HG03378 (cell line): ENCODE data around the gene MAP3K4.

Experiments
- ATAC-seq: cut with Tn5 transposase; IDR thresholded peaks from one replicate; pipeline ENCODE4 v1.9.1; 2021; ENCODE audit warnings: mild to moderate bottlenecking, moderate library complexity; ENCODE audit not compliant: unreplicated experiment

The MAP3K4 gene

DNA sequence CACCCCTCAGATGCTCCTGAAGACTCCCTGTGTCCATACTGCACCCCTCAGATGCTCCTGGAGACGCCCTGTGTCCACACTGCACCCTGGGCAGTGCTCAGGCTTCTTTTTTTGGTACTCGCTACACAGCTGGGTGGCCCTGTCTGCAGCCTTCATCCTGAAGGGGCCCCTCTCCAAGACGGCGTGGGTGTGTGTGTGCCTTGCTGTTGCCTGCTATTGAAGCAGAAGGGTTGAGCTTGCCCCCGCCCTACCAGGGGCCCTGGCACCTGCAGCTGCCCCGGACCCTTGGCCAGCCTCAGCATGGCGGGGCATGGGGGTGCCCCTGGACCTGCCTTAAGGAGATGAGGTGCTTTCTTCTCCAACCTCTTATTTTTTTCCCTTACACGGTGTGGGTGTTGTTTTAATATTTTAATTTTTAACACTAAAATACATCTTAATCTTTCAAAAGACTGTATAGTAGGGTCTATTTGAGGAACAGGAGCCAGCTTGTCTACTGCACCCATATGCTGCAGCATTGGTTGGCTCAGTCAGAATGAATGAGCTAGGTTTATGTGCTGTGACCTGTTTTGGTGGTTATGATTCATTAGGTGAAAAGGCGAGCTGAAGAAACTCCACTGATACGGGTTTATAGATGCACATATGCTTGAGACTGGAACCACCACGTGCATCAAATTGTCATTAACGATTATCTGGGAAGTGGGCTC, 146.4 kb downstream of the MAP3K4 start:
- no peak for ATAC-seq

DNA sequence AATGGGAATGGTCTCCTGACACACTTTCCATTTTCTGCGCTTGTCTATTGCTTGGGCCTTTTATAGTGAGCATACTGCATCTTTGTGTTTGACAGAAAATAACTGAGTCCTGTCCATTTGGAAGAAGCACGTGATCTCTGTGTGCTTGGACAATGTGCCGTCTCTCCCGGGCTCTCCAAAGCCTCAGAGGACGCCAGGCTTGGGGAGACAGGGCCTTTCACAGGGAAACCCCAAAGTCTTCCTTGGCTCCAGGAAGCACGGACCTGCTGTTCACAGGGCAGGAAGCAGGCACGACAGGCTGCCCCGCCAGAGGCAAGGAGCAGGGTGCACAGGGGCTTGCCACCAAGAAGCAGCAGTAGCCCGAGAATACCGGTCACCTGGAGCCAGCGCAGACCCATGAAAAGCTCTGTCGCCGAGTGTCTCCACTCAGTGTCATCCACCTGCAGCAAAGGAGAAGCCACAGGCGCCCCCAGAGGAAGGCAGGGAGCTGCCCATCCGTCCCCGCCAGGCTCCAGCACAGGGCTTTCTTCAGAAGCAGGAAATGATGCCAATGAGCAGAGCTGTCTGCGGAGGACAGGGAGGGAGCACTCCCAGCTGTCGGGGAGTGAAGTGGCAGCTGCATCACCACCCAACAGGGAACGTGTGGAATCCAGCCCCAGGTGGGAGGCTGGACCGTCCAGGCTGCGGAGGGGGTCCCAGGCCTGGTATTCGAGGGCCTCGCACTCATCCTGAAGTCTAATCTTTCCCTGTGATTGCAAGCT, 147.2 kb downstream of the MAP3K4 start:
- ATAC-seq = no peak

DNA sequence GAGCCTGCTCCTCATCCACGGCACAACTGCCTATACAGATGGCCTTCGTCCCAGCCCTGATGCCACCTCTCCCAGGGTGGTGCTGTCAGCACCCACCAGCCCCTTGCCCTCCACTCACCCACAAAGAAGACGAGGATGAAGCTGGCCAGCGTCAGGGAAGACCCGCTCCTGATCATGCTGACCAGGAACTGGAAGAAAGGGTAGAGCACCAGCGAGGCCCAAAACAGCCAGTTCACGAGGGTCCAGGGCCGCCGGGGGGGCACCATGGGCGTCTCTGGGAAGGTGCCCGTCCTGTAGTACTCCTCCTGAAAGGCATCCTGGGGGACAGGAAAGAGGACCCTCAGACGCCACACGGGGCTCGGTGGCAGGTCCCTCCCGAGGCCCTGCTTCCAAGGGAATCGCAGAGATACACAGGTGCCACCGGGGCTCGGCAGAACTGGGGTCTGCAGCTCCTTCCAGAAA, 147.8 kb downstream of the MAP3K4 start:
- no peak for ATAC-seq

DNA sequence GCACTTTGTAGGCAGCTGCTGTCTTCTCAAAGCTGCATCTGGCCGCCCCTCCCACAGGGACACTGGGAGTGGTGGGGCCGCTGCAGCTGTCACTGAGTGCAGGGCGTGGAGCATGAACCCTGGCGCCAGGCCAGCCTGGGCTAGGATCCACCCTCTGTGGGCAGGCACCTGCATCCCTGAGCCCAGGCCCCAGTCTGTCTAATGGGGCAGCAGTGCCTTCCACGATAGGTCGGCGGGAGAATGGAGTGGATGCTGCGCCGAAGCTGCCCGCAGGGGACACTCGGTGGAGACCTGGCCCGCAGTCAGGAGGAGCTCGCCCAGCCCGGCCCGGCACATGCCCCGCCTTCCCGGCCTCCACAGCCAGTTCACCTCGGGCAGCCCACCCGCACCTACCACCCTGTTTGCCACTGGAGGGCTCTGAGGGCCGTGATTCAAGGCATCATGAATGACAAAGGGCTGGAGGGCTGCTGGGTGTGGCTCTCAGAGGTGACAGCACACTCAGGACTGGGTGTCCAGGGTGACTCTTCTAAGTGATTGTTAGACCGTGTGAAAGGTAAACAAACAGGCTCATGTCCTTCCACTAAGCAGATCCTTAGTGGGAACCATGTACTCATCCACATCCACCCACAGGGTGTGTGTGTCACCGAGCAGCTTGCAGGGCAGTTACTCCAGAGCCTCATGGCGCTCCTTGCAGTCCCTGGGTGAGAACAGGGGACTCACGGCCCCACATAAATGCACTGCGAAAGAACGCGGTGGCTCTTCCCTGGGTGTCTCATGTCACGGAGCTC, 148.4 kb downstream of the MAP3K4 start:
- no peak for ATAC-seq

DNA sequence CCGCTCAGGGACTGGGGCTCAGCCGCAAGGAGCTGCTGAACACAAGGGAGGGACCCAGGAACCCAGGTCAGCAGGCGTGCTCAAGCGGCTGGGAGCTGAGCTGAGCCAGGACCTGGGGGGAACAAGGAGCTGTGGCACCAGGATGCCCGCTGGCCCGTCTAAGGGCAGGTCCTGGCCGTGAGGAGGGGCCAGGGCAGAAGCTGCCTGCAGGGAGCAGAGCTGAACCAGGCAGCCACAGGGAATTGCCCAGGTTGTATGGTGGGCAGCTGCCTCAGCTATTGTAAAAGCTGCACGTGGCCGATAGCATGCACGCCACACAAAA, 148.9 kb downstream of the MAP3K4 start:
- ATAC-seq = no peak

DNA sequence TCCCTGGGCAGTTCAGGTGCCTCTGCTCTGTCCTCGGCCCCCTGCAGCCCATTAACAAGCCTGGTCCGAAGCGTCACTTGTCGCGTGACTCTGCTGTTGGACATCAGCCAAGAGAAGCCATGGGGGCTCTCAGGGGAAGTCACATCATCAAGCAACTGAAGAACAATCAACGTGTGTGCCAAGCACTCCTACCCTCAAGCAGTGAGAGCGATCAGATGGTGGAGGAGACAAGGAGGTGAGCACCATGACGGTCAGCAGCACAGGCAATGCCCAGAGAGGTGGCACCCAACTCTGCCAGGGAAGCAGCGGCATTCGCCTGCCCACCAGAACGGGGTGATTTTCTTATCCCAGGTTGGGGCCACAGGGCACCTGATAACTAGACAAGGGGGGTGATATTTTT, 149.6 kb downstream of the MAP3K4 start:
- no peak for ATAC-seq

DNA sequence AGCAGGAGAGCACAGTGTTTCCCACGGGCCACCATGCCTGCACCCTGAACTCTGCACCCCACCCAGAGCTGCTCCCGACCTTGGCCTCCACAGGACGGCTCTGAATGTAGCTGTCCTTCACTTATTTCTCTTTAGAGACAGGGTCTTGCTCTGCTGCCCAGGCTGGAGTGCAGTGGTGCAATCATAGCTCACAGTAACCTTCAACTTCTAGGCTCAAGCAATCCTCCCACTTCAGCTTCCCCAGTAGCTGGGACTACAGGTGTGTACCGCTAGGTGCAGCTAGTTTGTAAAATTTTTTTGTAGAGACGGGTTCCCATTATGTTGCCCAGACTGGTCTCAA, 151.4 kb downstream of the MAP3K4 start:
- no peak for ATAC-seq

DNA sequence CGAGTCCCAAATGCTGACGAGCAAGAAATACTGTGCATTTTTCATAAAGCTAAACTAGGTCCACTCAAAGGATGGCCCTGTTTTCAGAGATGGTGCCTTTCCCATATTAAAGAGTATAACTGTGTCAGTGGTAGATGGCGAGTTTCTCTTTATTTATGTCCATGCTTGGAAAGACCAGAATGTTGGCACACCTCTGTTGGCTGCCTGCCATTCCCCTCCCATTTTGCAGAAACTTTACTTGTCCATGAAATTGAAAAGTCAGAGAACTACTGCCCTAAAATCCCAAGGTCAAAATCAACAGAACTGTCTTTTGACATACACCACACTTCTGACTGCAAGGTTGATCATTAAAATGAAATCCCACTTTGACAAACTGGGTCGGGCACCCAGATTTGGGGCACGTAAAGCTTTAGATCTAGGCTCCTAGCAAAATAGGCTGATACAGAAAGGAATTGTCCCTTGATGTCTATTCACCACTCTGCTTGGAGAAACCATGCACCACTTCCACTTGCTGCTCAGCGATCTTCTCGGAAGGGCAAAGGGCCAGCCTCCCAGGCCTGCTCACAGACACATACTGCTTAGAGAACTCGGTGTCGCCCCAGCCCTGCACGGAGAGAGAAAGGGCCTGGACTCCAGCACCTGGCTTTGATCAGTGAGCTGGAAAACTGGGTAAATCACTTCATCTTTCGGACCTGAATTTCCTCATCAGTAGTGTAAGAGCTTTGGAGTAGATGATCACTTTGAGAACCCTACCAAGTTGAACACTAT, 152.3 kb downstream of the MAP3K4 start:
- ATAC-seq = no peak

DNA sequence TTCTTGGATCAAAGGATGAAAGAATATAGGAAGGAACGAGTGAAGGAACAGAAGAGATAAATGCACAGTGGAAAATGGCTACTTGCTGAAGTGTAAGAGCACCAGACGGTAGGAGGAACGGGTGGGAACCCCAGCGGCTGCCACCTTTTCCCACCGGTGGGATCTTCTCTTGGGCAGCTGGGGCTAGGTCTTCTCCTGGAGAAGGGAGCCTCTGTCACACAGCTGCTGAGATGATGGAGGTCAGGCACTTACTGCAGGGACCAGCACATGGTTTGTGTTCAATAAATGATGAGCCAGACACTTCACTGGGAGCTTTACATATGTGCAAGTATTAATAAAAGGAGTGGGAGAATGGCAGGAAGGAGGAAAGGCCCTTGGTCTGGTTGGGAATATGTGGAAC, 158.6 kb downstream of the MAP3K4 start:
- no peak for ATAC-seq

DNA sequence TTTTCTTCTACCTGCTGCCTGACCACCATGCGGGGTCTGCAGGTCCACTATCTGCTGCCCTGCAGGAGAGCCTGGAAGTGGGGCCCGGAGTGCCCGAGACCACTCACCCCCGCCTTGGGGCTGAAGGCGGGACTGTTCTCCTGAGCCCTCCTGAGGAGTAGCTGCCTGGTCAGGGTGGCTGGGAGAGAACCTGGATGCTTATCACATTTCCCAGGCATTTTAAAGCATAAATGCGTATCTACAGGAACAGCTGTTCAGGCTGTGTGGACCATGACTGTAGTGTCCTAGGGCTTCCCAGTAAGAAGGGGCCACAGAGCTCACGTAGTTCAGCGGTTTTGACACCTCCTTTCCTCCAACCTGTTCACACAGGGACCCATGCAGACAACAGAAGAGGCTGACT, 159.0 kb downstream of the MAP3K4 start:
- ATAC-seq = no peak

DNA sequence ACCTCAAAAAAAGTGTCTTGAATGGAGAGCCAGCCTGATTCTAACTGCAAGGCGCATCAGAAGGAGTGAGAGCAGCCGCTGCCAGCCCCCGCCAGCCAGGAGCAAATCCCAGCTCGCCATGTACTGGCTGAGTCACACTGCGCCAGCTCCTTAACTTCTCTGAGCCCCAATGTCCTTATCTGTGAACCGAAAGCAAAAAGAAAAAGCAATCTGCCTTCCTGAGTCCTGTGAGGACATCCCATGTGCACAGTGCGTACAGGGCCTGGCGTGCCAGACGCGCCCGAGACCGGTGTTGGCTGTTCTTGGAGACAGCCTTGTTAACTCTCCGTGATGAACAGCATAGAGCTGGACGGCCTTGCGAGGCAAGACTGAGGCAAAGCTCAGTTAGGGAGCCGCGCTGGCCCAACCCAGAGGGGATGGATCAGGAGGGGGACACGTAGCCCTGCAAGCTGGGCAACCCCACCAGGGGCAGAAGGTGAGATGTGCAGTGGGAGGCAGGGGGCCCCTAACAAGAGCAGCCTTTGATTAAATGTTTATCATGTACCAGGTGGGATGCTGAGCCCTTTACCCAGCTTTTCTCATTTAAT, 159.6 kb downstream of the MAP3K4 start:
- no peak for ATAC-seq

DNA sequence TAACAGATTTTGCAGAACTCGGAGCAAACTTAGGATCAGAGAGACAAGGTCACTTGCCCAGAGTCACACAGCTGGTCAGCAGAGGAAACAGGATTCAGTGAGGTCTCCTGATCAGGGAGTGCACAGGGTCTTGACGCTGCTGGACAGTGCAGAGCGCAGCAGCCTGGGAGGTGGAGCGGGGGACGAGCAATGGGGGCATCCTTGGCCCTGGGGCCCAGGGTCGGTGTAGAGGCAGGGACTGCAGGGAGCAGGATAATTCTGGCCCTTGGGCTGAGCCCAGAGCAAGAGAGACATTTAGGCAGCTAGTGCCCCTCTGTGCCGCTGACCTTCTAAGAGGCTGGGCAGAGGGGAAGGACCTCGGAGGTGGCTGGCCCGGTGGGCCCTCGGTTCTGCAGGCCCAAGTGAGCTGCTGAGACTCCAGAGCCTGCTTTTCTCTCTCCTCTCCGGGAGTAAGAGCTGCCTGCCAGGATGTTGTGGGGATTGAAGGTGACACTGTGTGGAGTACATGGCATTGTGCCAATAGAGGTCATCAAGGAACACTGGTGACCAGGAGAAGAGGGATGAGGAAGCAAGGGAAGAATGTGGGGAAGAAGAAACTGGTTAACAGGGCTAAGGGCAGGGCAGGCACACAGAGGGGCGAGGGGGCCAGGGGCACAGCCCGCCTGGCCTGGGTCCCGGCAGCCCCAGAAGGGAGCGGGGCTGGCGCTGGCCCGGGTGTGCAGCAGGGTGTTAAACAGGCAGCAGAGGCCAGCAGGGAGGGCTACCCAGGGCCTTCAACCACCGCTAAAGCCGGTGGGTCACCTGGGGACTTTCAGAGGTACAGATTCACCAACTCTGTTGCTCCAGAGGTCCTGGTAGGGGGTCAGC, 160.3 kb downstream of the MAP3K4 start:
- no peak for ATAC-seq

DNA sequence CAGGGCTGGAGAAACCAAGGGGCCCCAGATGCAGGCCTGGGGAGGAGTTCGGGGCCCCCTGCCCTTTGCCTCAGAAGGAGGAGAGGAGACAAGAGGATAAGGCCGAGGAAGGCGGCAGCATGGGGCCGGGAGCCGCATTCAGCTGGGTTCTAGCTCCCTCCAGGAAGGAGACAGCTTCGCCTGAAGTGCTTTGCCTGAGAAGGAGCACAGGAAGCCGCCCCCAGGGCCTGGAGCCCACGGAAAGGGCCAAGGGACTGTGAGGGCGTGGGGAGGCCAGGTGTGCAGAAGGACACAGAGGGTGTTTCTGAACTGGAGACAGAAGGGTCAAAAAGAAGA, 160.9 kb downstream of the MAP3K4 start:
- no peak for ATAC-seq

DNA sequence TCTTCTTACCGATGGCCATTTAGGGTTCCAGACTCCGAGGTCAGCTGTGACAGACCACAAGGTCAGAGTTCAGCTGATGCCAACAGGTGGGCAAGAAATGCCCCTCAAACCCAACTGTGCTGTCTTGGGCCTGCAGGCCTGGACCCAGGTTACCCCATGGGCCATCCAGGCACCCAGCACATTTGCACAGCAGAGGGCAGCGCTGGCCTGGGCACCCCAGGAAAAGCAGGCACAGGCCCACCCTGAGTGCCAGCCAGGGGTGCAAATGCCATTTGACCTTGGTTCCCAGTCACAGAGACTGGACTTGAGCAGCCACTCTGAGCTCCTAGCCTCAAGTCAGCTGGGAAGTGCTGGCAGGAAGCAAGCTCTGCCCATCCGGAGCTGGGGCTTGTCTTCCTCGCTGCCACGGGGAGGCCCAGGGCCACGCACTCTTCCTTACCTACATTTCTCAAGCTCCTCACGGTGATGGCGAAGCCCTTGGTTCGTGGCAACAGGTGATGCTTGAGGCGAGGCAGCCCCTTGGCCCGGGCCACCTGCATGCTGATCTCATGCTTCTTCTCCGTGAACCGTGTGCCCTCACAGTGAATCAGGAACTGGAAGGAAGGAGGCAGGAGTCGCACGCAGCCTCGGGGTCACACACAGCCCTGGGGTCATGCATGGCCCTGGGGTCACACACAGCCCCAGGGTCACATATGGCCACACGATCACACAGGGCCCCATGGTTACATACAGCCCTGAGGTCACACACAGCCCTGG, 161.5 kb downstream of the MAP3K4 start:
- ATAC-seq = no peak

DNA sequence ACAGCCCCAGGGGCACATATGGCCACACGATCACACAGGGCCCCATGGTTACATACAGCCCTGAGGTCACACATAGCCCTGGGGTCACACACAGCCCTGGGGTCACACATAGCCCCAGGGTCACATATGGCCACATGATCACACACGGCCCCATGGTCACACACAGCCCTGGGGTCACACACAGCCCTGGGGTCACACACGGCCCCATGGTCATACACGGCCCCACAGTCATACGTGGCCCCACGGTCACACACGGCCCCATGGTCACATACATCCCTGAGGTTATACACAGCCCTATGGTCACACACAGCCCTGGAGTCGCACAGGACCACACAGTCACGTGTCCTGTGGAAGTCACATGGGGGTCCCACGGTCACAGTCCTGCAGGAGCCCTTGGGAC, 162.2 kb downstream of the MAP3K4 start:
- ATAC-seq = no peak

DNA sequence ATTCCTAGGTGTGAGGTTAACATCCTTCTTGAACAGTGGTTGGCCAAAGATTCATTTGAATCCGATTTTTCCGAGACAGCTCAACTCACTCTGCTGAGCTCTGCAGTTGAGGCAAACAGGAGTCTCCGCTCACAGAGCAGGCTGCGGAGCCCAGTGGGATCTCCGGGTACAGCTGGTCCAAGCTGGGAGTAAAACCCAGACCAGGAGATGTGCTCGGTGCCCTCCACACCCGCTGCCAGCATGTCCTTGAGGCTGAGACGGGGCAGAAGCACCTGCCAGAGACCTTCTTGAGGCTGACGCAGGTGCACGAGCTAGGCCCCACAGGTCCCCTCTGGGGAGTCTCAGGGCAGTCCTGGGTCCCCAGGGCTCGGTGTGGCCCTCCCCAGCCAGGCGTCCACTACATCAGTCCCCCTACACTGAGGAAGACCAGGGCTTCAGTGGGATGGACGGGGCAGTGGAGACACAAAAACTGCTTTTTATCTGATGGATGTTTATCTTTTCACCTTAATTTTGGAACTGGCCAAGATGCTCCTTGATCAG, 163.3 kb downstream of the MAP3K4 start:
- ATAC-seq = no peak

DNA sequence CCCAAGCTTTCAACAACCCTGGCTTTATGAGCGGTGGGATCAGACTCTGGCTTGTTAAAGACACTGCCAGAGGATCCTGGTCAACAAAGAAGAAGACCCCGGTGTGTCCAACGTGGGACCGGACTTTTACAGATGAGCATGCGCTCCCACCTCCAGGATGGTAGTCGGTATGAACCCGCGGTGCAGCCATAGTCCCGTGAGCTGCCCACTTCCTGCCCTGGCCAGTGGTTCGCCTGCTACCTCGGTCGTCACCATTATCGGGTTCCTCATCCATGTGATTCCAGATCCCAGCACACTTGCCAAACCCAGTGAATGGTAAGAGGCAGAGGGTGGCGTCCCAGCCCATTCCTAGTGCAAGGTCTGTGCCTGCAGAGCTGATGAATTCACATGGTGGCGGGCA, 169.6 kb downstream of the MAP3K4 start:
- no peak for ATAC-seq

DNA sequence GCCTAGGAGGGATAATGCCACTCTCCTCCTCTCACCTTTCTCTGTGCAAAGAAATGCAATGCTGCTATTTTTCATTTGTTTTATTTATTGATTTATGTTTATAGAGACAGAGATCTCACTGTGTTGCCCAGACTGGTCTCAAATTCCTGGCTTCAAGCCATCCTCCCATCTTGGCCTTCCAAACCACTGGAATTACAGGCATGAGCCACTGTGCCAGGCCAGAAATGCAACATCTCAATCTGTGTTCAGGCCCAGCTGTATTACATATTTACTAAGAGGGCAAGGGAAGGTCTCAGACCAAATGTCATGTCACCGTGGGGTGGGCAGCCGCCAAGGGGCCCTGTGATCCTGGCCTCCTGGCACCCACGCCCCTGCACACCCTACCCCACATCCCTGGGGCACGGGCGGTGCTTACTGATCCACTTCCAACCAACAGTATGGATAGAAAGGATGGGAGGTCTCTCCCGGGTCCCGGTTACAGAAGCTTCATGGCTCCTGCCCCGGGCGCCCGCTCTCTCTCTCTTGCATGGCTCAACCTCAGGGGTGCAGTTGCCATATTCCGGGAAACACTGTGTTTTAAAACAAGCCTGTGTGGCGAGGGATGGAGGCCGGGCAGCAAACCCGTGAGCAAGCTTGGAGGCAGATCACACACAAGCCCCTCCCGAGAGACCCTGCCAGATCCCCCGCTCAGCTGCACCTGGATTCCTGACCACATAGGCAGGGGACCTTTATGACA, 170.5 kb downstream of the MAP3K4 start:
- ATAC-seq = no peak
